ENCODE results near the gene GET3. TPM values are rescaled to one million over a fixed set of nuclear protein-coding genes. Genes with fewer than 3 reads are reported as not detected.

GET3 gene
- total RNA-seq, 1 donor, result 99.5 TPM

DNA sequence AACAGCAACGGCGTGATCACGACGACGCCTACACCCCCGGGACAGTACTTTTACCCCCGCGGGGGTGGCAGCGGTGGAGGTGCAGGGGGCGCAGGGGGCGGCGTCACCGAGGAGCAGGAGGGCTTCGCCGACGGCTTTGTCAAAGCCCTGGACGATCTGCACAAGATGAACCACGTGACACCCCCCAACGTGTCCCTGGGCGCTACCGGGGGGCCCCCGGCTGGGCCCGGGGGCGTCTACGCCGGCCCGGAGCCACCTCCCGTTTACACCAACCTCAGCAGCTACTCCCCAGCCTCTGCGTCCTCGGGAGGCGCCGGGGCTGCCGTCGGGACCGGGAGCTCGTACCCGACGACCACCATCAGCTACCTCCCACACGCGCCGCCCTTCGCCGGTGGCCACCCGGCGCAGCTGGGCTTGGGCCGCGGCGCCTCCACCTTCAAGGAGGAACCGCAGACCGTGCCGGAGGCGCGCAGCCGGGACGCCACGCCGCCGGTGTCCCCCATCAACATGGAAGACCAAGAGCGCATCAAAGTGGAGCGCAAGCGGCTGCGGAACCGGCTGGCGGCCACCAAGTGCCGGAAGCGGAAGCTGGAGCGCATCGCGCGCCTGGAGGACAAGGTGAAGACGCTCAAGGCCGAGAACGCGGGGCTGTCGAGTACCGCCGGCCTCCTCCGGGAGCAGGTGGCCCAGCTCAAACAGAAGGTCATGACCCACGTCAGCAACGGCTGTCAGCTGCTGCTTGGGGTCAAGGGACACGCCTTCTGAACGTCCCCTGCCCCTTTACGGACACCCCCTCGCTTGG, 55.0 kb downstream of the GET3 start:
- Histone ChIP-seq H3K4me3 (ENCODE audit: insufficient read depth, low read length) (peak overlapping the region; percentile 98), H3K4me2 (ENCODE audit: insufficient read depth, low read length) (peak overlapping the region; percentile 88), H3K27ac (ENCODE audit: low read depth, low read length) (peak overlapping the region; percentile 92), H2AFZ (ENCODE audit: low read length) (no peak overlapping the region), H3K27me3 (ENCODE audit: insufficient read depth, low read length) (no peaks in the 10 kb centered on the region), H3K36me3 (ENCODE audit: insufficient read depth, low read length) (no peaks in the 10 kb centered on the region), H3K79me2 (ENCODE audit: insufficient read depth, low read length) (peaks cover 21% of the 10 kb centered on the region), H3K9me3 (ENCODE audit: low read depth, low read length) (no peaks in the 10 kb centered on the region), H4K20me1 (ENCODE audit: insufficient read depth, low read length) (peaks cover 12% of the 10 kb centered on the region), H3K4me1 (ENCODE audit: insufficient read depth, low read length) (peaks cover 30% of the 10 kb centered on the region)
- TF ChIP-seq, protein P1, sequence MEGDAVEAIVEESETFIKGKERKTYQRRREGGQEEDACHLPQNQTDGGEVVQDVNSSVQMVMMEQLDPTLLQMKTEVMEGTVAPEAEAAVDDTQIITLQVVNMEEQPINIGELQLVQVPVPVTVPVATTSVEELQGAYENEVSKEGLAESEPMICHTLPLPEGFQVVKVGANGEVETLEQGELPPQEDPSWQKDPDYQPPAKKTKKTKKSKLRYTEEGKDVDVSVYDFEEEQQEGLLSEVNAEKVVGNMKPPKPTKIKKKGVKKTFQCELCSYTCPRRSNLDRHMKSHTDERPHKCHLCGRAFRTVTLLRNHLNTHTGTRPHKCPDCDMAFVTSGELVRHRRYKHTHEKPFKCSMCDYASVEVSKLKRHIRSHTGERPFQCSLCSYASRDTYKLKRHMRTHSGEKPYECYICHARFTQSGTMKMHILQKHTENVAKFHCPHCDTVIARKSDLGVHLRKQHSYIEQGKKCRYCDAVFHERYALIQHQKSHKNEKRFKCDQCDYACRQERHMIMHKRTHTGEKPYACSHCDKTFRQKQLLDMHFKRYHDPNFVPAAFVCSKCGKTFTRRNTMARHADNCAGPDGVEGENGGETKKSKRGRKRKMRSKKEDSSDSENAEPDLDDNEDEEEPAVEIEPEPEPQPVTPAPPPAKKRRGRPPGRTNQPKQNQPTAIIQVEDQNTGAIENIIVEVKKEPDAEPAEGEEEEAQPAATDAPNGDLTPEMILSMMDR (IDR thresholded peaks at IDR 0.05; ENCODE audit: extremely low read depth, low read depth, low read length), result no peak
- peak; percentile 91 for DNase-seq (ENCODE audit: insufficient read length, low spot score, missing footprints)

- Histone ChIP-seq H3K79me2 (ENCODE audit: insufficient read depth, low read length) (peaks cover 21% of the 10 kb centered on the region), H3K4me2 (ENCODE audit: insufficient read depth, low read length) (peak overlapping the region; percentile 88), H3K27ac (ENCODE audit: low read depth, low read length) (peak overlapping the region; percentile 92), H3K4me3 (ENCODE audit: insufficient read depth, low read length) (peak overlapping the region; percentile 98), H3K4me1 (ENCODE audit: insufficient read depth, low read length) (peaks cover 30% of the 10 kb centered on the region), H2AFZ (ENCODE audit: low read length) (no peak overlapping the region), H3K27me3 (ENCODE audit: insufficient read depth, low read length) (no peaks in the 10 kb centered on the region), H3K9me3 (ENCODE audit: low read depth, low read length) (no peaks in the 10 kb centered on the region), H4K20me1 (ENCODE audit: insufficient read depth, low read length) (peaks cover 12% of the 10 kb centered on the region), H3K36me3 (ENCODE audit: insufficient read depth, low read length) (no peaks in the 10 kb centered on the region)
- DNase-seq (ENCODE audit: insufficient read length, low spot score, missing footprints), result peak; percentile 89
- TF ChIP-seq, protein P1 (IDR thresholded peaks at IDR 0.05; ENCODE audit: extremely low read depth, low read depth, low read length), result no peak
These were observed 55.6 kb downstream of the GET3 start for GRCh38 chr19:12792853-12793289.

DNA sequence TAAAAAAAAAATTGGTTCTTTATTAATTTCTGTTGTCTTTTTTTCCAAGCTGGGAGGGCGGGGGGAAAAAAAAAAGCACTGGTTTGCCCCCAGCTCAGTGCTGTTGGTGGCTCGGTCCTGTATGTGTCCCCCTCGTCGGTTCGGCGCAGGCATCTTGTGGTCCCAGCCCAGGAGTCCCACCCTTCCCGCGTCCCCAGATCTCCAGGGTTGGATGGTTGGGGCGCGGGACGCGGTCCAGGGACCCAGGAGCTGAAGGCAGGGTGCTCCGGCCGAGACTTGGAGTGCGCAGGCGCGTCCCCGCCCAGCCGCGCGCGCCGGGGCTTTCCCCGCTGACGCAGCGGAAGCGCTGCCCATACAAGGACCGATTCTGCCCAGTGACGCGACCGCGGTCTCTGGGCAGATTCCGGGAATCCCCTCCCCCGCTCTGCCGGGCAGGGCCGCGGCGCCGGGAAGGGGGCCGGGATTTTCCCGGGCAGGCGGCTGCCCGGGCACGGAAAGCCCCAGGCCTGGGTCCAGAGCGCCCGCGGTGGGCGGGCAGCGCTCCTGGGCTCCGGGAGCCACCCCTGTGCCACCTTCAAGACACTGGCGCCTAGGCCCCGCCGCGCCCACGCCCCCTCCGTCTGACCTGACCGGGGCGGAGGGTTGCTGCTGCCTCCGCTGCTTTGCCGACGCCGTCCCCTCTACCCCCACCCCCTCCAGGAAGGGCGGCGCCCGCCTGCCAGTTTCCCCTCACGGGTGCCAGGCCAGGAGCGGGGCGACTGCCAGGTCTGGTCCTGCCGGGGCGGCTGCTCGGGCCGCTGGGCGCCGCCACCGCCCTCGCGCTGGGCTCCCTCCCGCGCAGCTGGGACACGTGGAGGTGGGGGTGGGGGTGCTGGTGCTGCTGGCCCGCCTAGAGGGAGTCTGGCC, 56.2 kb downstream of the GET3 start:
- H4K20me1 ChIP-seq (ENCODE audit: insufficient read depth, low read length), result peaks cover 12% of the 10 kb centered on the region
- H3K36me3 ChIP-seq (ENCODE audit: insufficient read depth, low read length), result no peaks in the 10 kb centered on the region
- peaks cover 21% of the 10 kb centered on the region for H3K79me2 ChIP-seq (ENCODE audit: insufficient read depth, low read length)
- peaks cover 24% of the 10 kb centered on the region for H3K4me1 ChIP-seq (ENCODE audit: insufficient read depth, low read length)
- H3K4me2 ChIP-seq (ENCODE audit: insufficient read depth, low read length), result peak overlapping the region; percentile 88
- peak overlapping the region; percentile 92 for H3K27ac ChIP-seq (ENCODE audit: low read depth, low read length)
- H3K9me3 ChIP-seq (ENCODE audit: low read depth, low read length), result no peaks in the 10 kb centered on the region
- peak; percentile 99 for DNase-seq (ENCODE audit: insufficient read length, low spot score, missing footprints)
- H3K4me3 ChIP-seq (ENCODE audit: insufficient read depth, low read length), result peak overlapping the region; percentile 98
- H3K27me3 ChIP-seq (ENCODE audit: insufficient read depth, low read length), result no peaks in the 10 kb centered on the region
- H2AFZ ChIP-seq (ENCODE audit: low read length), result no peak overlapping the region
- TF ChIP-seq, protein P1 (IDR thresholded peaks at IDR 0.05; ENCODE audit: extremely low read depth, low read depth, low read length), result no peak
